Measurements from ENCODE around the gene ARHGEF10L. TPM values are rescaled to one million over a fixed set of nuclear protein-coding genes. Genes with fewer than 3 reads are reported as not detected.

ARHGEF10L gene
- total RNA-seq, 1 donor from 2014 or later: 24.7 TPM

DNA sequence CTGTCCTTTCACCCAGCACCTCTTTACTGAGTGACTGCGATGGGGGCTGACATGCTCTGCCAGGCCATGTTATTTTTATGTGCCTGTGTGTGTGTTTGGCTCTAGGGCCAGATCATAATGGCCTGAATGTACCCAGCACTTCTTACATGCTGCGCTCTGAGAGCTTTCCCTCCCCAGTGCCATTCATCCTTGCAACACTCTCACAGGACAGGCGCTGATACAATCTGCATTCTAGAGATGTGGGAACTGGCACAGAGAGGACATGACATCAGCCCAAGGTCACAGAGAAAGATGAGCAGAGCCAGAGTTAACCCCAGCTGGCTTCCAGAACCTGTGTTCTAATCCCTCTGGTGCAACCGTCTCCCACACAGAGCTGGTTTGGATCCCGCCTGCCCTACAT lies 54.5 kb downstream of the ARHGEF10L start:
- DNase-seq: no peak

DNA sequence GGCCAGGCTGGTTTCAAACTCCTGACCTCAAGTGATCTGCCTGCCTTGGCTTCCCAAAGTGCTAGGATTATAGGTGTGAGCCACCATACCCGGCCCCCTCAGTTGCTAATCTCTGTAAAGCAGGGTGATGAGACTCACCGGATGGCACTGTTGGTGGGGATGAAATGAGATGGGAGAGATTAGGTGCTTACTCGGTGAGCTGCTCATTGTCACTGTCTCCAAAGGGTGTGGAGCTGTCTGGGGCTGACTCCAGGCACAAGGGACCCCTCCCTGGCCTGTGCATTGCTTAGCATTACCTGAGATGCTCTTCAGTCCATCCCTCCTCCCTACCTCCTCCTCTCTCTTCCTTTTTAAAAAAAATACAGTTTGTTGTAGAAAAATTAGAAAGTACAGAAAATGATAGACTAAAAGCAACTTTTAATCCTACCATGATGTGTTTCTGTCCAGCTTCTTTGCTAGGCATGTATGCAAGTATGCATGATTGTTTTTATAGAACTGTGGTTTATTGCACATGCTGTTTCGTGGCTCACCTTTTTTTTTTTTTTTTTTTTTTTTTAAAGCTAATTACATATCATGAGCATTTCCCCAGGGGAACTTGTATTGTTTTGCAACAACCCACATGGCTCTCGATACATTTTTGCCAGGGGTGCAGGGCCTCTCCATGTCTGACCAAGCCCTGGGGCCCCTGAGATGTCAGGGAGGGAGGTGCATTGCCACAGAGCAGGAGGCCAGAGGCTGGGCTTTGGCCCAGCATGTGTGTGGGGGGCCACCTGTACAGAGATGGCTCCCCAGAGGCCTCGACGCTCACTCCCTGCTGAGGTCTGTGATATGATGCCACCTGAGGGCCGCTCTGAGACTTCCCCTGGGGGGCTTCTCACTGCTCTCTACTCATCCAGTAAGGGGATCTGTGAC lies 55.4 kb downstream of the ARHGEF10L start:
- DNase-seq: no peak

- DNase-seq: no peak
Measured at GRCh38 chr1:17595602-17595925, 56.1 kb downstream of the ARHGEF10L start.

- no peak for DNase-seq
Measured at GRCh38 chr1:17596186-17596585, 56.7 kb downstream of the ARHGEF10L start.

GRCh38 chr1:17596651-17597509 lies 57.4 kb downstream of the ARHGEF10L start:
- no peak for DNase-seq

DNA sequence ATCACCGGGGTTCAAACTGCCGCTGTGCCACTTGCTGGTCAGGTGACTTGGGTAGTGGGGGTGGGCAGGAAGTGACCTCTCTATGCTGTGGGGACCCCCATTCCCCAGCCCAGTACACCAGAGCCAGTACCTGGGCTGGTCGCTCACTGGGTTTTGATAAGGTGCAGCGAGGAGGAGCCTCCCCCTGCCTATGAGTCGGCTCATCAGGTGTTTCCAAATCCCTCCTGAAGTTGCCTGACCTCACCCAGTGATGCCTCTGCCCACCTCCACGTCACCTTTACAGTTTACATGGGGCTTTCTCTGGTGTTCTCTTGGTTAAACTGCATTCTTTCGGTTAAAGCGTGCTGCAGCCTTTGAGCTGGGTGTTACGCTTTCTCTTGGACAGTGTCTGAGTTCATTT lies 58.2 kb downstream of the ARHGEF10L start:
- DNase-seq: no peak

- no peak for DNase-seq
Measured at GRCh38 chr1:17598251-17598650, 58.8 kb downstream of the ARHGEF10L start.

GRCh38 chr1:17599291-17599953 lies 59.9 kb downstream of the ARHGEF10L start:
- no peak for DNase-seq

DNA sequence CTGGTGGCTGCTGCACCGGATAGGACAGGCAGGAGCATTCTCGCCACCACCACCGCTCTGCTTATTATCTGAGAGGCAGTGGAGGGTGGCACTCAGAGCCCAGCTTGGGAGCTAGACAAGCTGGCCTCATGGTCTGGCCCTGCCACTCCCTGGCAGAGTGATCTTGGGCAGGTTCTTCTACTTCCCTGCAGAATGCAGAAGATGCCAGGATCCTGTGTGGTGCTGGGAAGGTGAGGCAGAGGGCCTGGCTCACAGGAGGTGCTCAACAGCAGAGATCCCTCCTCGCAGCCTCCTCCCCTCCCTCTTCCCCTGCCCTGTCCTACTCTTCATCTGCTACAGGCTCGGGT lies 60.4 kb downstream of the ARHGEF10L start:
- DNase-seq: no peak

DNA sequence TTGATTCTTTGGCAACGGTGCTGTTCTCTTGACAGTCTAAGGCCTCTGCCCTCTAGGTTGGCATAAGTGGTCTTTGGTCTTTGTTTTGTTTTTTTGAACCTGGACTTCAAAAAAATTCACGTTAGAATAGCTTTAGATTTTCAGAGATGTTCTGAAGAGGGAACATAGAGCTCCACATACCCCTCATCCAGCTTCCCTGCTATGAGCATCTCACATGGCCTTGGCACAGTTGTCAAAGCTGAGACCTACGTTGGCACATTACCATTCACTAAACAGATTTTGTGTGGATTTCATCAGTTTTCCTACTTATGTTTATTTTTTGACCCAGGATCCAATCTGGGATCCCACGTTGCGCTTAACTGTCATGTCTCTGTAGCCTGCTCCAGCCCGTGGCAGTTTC lies 60.8 kb downstream of the ARHGEF10L start:
- no peak for DNase-seq

GRCh38 chr1:17601643-17602382 lies 62.3 kb downstream of the ARHGEF10L start:
- DNase-seq: no peak

DNA sequence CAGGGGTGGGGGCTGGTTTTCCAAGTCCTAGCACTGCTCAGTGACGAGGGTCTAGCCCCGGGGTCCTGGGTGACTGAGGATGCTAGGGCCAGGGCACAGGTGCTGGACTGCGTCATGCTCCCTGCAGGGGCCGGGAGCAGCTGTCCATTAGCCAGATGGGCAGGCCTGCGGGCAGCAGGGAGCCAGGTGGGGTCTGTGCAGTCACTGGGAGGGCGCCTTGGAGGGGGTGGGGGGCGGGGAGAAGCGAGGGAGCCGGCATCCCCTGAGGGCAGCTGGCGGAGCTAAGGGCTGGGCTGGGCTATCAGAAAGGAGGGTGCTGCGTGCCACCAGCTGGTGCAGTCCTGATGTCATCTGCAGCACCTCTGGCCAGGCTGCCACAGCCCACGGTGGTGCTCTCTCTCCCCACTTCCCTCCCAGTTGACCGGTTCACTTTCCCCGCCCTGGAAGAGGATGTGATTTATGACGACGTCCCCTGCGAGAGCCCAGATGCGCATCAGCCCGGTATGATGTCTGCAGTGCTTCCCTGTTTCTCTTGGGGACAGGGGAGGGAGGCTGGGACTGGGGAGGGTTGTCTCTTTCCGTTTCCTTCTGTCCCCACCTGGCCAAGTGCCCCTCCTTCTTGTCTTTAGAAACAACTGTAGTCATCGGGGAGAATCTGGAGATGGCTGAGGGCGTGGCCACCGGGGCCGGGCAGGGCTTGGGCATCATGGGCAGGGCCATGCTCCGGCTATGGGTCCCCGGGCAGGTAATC lies 63.8 kb downstream of the ARHGEF10L start:
- no peak for DNase-seq

GRCh38 chr1:17605582-17606344 lies 66.3 kb downstream of the ARHGEF10L start:
- no peak for DNase-seq

GRCh38 chr1:17606826-17607440 lies 67.4 kb downstream of the ARHGEF10L start:
- DNase-seq: peak; percentile 39

DNA sequence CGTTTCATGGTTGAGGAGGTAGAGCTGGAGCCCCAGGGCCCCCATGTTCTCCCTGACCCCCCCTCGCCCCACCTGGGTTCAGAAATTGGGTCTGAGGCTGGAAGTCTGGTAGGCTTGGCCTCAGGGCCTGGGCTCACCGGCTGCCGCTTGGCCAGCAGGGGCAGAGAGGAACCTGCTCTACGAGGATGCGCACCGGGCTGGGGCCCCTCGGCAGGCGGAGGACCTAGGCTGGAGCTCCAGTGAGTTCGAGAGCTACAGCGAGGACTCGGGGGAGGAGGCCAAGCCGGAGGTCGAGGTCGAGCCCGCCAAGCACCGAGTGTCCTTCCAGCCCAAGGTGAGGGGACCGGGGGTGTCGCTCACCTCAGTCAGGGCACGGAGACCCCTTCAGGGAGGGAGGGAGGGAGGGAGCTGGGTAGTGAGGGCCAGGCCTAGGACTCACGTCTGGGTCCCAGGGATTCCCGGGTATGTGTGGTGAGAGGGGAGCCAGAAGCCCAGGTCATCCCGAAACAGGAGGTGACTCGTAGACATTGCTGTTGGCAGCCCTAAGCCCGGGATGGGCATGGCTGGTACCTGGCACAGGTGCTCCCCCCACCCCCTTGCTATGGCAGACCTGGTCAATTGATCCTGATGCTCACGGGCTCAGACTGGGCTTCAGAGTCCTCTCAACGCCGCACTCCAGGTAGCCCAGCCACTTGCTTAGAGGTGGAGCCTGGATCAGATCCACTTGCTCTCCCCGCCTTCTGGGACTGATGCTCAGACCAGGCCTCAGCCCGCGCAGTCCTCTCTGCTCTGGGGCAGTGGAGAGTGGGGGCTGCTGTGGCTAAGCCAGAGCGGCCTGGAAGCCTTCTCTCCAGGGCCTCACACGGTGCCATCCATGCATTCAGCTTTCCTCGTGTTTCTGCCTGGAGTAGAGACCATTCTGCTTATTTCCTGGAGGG lies 68.4 kb downstream of the ARHGEF10L start:
- DNase-seq: no peak

- DNase-seq: no peak
Measured at GRCh38 chr1:17609529-17609928, 70.0 kb downstream of the ARHGEF10L start.

DNA sequence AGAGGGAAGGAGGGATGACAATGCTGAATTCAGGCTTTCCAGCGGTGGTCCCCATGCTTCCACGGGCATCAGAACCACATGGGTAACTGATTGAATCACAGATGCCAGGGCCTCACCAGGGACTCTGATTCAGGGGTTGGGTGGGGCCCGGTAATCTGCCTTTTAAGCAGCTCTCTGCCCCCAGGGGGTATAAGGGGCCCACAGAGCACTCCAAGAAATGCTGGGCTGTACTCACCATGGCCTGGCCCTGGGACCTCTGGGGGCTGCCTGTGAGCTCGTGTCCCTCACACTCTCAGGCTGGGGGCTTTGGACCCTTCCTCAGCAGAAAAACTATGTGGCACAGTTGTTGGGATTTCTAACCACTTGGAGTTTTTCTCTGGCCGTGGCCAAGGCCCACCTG lies 70.6 kb downstream of the ARHGEF10L start:
- DNase-seq: no peak

- no peak for DNase-seq
Measured at GRCh38 chr1:17610713-17611112, 71.2 kb downstream of the ARHGEF10L start.

GRCh38 chr1:17611991-17612390 lies 72.5 kb downstream of the ARHGEF10L start:
- no peak for DNase-seq
